K562 (cell line): Measurements from ENCODE around the gene PHACTR3. TPM values are rescaled to one million over a fixed set of nuclear protein-coding genes. Genes with fewer than 3 reads are reported as not detected.

Experiments
- GABPB1 ChIP-seq: sonication (generic); formaldehyde crosslinking; IDR thresholded peaks from 2 replicates; pipeline ENCODE4 v1.8.0; 2022; ENCODE audit warnings: mild to moderate bottlenecking, missing genetic modification reagents
- ZNF143 ChIP-seq: sonication (generic); formaldehyde crosslinking; IDR thresholded peaks from 2 replicates; pipeline ENCODE4 v1.9.0; 2022; ENCODE audit warnings: mild to moderate bottlenecking, missing genetic modification reagents
- polyA plus RNA-seq, 8 experiments: library from polyadenylated mRNA; depleted of rRNA in 4 of 8; stranded (reverse) in 5 of 8; unstranded in 3 of 8; fragments of >200 nt; fragmentation: Nextera tagmentation in 2 of 8; fragmentation: Illumina TruSeq in 1 of 8; extraction: Ambion mirVana in 2 of 8; extraction: Trizol in 1 of 8; gene quantifications; 2 replicates each; pipeline versions ENCODE4 v1.2.1 to v1.2.3, GENCODE V29; 2011 to 2014; ENCODE audit warnings: inconsistent platforms in 1 of 8, missing spikeins in 1 of 8
- total RNA-seq, 7 experiments: library from RNA; depleted of rRNA in 6 of 7; stranded (reverse); fragments of >200 nt in 6 of 7; fragmentation: Illumina TruSeq in 2 of 7; extraction: Trizol in 2 of 7; gene quantifications; 2 replicates each; pipeline versions ENCODE4 v1.2.1 to v1.2.3, GENCODE V29; 2011 to 2021; ENCODE audit warnings: low replicate concordance in 1 of 7
- TF ChIP-seq, protein P1 (sequence below): fragments of 450-650 bp; IDR thresholded peaks from 2 replicates; pipeline ENCODE4 v1.6.1; 2016; ENCODE audit warnings: mild to moderate bottlenecking, moderate library complexity

Gene PHACTR3
- total and polyA plus RNA-seq, 9 of the 15 experiments (the other 6 are each of a cell fraction or from before 2014, with no cell fraction given), result not detected

DNA sequence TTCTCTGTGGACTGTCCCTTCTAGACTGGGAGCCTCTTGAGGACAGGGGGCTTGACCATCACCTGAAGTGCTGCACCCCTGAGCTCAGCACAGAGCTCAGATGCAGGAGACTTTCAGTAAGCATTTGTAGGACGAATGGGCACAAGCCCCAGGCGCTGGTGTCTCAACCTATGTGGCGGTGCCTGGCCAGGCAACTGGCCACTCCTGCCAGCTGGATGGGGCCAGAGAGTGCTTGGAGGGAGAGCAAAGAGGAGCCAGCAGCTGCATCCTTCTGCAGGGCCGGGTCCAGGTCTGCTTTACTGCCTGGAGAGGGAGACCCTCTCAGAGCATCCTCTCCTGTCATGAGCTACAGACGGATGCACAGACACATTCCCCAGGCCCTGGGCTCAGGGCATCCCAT, 4.5 kb downstream of the PHACTR3 start (continued):
- TF ChIP-seq, protein P1, sequence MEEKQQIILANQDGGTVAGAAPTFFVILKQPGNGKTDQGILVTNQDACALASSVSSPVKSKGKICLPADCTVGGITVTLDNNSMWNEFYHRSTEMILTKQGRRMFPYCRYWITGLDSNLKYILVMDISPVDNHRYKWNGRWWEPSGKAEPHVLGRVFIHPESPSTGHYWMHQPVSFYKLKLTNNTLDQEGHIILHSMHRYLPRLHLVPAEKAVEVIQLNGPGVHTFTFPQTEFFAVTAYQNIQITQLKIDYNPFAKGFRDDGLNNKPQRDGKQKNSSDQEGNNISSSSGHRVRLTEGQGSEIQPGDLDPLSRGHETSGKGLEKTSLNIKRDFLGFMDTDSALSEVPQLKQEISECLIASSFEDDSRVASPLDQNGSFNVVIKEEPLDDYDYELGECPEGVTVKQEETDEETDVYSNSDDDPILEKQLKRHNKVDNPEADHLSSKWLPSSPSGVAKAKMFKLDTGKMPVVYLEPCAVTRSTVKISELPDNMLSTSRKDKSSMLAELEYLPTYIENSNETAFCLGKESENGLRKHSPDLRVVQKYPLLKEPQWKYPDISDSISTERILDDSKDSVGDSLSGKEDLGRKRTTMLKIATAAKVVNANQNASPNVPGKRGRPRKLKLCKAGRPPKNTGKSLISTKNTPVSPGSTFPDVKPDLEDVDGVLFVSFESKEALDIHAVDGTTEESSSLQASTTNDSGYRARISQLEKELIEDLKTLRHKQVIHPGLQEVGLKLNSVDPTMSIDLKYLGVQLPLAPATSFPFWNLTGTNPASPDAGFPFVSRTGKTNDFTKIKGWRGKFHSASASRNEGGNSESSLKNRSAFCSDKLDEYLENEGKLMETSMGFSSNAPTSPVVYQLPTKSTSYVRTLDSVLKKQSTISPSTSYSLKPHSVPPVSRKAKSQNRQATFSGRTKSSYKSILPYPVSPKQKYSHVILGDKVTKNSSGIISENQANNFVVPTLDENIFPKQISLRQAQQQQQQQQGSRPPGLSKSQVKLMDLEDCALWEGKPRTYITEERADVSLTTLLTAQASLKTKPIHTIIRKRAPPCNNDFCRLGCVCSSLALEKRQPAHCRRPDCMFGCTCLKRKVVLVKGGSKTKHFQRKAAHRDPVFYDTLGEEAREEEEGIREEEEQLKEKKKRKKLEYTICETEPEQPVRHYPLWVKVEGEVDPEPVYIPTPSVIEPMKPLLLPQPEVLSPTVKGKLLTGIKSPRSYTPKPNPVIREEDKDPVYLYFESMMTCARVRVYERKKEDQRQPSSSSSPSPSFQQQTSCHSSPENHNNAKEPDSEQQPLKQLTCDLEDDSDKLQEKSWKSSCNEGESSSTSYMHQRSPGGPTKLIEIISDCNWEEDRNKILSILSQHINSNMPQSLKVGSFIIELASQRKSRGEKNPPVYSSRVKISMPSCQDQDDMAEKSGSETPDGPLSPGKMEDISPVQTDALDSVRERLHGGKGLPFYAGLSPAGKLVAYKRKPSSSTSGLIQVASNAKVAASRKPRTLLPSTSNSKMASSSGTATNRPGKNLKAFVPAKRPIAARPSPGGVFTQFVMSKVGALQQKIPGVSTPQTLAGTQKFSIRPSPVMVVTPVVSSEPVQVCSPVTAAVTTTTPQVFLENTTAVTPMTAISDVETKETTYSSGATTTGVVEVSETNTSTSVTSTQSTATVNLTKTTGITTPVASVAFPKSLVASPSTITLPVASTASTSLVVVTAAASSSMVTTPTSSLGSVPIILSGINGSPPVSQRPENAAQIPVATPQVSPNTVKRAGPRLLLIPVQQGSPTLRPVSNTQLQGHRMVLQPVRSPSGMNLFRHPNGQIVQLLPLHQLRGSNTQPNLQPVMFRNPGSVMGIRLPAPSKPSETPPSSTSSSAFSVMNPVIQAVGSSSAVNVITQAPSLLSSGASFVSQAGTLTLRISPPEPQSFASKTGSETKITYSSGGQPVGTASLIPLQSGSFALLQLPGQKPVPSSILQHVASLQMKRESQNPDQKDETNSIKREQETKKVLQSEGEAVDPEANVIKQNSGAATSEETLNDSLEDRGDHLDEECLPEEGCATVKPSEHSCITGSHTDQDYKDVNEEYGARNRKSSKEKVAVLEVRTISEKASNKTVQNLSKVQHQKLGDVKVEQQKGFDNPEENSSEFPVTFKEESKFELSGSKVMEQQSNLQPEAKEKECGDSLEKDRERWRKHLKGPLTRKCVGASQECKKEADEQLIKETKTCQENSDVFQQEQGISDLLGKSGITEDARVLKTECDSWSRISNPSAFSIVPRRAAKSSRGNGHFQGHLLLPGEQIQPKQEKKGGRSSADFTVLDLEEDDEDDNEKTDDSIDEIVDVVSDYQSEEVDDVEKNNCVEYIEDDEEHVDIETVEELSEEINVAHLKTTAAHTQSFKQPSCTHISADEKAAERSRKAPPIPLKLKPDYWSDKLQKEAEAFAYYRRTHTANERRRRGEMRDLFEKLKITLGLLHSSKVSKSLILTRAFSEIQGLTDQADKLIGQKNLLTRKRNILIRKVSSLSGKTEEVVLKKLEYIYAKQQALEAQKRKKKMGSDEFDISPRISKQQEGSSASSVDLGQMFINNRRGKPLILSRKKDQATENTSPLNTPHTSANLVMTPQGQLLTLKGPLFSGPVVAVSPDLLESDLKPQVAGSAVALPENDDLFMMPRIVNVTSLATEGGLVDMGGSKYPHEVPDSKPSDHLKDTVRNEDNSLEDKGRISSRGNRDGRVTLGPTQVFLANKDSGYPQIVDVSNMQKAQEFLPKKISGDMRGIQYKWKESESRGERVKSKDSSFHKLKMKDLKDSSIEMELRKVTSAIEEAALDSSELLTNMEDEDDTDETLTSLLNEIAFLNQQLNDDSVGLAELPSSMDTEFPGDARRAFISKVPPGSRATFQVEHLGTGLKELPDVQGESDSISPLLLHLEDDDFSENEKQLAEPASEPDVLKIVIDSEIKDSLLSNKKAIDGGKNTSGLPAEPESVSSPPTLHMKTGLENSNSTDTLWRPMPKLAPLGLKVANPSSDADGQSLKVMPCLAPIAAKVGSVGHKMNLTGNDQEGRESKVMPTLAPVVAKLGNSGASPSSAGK, result no peak
- TF ChIP-seq ZNF143 (CRISPR knock-in tag) (no peak), GABPB1 (no peak)
